Skeletal muscle cell (primary cell): Measurements from ENCODE around the gene LETM1.

Experiments used
- DNase-seq: peaks from one replicate; pipeline ENCODE4 v3.0.0-alpha.2; 2010; ENCODE audit warnings: low read depth
- H3K4me3 ChIP-seq: 2 replicates; pipeline ENCODE4 v1.5.1; 2011; ENCODE audit warnings: low read depth, mild to moderate bottlenecking, control low read depth, low read length, moderate library complexity

Gene LETM1

GRCh38 chr4:1786544-1787362, 69.2 kb downstream of the LETM1 start:
- H3K4me3 ChIP-seq: no peak overlapping the region
- no peak for DNase-seq

DNA sequence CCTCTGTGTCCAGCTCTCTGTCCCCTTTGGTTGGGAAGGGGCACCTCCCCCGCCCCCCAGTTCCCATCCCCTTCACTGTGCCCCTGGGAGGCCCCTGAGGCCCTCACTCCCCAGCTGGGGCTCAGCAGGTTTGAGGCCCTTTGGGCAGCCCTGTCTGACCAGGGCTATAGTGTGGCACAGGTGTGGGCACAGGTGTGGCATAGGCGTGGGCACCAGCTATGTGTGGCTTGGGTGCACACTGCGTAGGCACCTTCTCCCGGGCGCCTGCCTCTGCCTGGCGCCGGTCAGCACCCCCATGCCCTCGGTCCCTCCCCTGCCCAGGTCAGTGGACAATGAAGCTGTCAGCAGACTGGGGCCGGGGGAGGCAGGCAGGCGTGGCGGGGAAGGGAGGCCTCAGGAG, 70.4 kb downstream of the LETM1 start:
- DNase-seq: no peak
- H3K4me3 ChIP-seq: no peak overlapping the region

GRCh38 chr4:1784789-1785591, 71.0 kb downstream of the LETM1 start:
- DNase-seq: no peak
- H3K4me3 ChIP-seq: no peak overlapping the region

DNA sequence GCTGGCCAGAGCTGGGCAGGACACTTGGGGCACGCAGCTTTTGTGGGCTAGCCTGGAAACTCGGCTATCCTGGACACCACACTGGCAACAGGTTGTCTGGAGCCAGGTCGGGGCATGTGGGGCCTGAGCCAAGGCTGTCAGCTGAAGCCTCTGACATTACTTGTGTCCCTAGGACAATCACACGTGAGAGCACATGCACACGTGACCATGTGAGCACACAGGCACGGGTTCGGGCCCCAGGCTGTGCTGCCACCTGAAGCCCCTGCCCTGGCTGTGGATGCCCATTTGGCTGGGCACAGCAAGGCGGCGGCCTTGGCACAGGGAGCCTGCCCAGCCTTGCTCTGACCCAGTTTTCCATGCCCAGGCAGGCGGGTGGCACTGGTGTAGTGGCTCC, 71.6 kb downstream of the LETM1 start:
- no peak overlapping the region for H3K4me3 ChIP-seq
- no peak for DNase-seq

GRCh38 chr4:1783970-1784369, 72.0 kb downstream of the LETM1 start:
- DNase-seq: no peak
- no peak overlapping the region for H3K4me3 ChIP-seq

GRCh38 chr4:1783015-1783414, 72.9 kb downstream of the LETM1 start:
- DNase-seq: no peak
- H3K4me3 ChIP-seq: no peak overlapping the region

GRCh38 chr4:1780435-1780834, 75.5 kb downstream of the LETM1 start:
- no peak for DNase-seq
- no peak overlapping the region for H3K4me3 ChIP-seq

- DNase-seq: no peak
- H3K4me3 ChIP-seq: no peak overlapping the region
Observed at GRCh38 chr4:1779588-1780382, 76.2 kb downstream of the LETM1 start.

DNA sequence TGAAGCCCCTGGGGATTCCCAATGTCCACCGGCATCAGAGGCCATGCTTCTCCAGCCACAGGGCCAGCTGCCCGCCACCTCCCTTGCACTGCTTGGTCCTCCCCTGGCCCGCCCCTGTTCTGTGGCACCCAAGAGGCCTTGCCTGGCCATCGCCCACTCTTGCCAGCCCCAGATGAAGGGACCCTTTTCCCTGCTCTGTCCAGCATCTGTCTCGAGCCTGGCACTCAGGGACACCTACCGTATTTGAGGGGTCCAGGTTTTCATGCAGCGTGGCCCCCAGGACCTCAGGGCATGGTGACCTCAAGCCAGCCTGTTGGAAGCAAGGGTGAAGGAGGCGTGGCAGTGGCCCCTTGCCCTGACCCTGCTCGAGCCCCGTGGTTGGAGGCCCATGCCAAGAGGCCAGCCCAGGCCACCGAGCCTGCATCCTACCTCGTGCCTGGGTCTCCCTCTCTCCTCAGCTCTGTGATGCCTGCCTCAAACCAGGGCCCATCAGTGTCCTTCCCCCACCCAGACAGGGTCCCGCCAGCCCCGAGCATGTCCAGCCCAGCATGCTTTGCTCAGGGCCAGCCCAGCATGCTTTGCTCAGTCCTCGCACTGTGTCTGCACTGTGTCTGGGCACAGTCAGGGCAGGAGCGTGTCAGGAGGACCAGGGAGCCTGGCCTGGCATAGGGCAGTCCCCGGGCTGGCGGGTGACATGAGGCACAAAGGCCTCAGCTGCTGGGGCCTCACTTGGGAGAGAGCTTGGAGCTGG, 77.1 kb downstream of the LETM1 start:
- no peak for DNase-seq
- H3K4me3 ChIP-seq: no peak overlapping the region

DNA sequence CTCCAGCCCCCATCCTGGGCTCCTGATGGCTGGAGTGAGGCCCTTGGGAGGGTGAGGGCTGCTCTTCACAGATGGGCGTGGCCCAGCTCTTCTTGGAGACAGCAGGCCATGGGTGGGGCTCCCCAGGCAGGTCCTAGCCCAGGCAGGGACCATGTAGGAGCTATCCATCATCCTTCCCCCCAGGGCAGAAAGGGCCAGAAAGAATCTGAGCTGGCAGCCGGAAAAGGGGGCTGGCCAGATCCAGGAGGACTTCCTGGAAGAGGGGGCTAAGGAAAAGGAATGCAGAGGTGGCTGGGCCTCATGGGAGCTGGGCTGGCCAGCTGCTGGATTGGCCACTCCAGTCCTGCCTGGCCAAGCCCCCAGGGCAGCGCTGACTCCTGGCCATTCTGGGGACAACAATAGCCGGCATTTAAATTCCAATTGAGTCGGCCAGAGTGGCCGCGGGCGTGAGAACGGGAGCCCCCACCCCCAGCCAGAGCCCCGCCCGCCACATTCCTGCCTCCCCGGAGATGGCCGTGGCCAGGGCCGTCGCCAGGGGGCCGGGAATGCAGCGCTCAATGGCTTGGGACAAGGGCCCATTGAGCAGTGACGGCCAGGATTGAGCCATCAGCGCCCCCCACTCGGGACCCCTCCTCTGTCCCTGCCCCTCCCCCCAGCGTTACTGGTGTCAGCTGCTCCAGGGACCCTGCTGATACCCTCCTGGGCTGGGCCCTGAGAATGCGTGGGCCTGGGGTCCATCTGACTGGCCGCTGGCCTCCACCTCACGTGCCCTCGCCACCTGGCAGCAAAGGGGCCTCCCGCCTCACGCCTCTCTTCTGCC, 77.9 kb downstream of the LETM1 start:
- H3K4me3 ChIP-seq: no peak overlapping the region
- no peak for DNase-seq

DNA sequence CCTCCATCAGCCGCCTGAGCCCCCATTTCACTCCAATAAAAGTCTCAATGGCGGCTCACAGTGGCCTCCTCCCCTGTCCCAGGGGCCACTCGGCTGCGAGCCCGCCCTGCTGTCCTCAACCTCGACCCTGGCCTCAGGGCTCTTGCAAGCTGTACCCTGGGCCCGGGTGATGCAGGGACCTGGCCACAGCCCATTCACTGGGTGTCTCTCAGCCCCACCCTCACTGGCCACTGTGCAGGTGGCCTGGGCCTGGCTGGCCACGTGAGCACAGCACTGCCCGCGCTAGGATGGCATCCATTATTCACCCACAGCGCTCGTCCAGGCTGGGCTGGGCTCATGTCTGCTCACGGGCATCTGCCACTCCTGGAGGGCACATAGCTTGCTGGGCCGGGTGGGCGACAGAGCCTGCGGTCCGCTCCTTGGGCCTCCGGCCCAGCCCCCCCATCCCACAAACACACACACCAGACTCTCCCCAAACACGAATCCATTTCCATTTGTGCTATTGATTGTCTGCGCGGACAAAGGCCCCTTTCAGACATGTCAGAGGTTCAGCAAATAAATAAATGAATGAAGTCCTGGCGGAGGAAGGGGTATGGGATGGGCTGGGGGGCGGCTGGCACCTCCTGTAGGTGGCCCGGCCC, 79.3 kb downstream of the LETM1 start:
- DNase-seq: no peak
- no peak overlapping the region for H3K4me3 ChIP-seq

DNA sequence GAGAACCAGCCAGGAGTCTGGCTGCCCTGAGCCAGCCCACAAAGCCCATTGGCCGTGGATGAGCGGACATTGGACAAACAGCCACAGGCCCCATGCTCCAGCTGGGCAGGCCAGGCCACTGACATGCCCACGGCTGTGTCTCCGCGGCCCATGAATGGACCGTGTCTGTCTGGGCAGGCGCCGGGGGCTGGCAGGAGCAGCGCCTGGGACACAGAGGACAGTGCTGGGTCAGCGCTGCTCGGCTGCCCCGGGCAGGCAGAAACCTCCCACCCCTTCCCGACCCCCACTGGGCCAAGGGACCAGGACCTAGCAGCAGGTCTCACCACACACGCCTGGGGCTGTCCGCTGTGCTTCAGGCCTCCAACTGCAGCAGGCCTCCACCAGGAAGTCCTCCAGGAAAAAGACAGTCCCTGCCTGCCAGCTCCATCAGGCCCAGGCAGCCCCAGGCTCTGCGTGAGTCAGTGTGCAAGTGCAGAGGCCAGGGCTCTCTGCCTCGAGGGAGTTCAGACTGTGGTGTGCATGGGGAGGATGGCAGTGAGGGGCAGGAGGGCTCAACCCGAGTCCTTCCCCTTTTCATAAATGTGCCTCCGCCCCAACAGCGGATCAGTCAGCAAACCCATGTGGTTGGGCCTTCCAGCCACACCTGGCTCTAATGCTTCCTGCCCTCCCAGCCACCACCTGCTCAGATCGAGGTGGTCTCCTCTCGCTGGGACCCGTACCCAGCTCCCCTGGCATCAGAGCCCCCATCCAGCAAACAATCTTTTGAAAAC, 80.0 kb downstream of the LETM1 start:
- no peak for DNase-seq
- no peak overlapping the region for H3K4me3 ChIP-seq

GRCh38 chr4:1773754-1774153, 82.2 kb downstream of the LETM1 start:
- DNase-seq: no peak

GRCh38 chr4:1772853-1773538, 83.0 kb downstream of the LETM1 start:
- DNase-seq: no peak
- no peak overlapping the region for H3K4me3 ChIP-seq

More at GRCh38 chr4:1773754-1774153, 82.2 kb downstream of the LETM1 start:
- no peak overlapping the region for H3K4me3 ChIP-seq

- no peak for DNase-seq
- H3K4me3 ChIP-seq: no peak overlapping the region
Observed at GRCh38 chr4:1771555-1772305, 84.2 kb downstream of the LETM1 start.

- no peak for DNase-seq
- no peak overlapping the region for H3K4me3 ChIP-seq
Observed at GRCh38 chr4:1770791-1771231, 85.1 kb downstream of the LETM1 start.
